Measurements from ENCODE around the gene KLK5. TPM values are rescaled to one million over a fixed set of nuclear protein-coding genes. Genes with fewer than 3 reads are reported as not detected.

Gene KLK5
- total and polyA plus RNA-seq, 2 donors (not counting 1 experiment from before 2014, with no cell fraction given), result not detected

- no peaks in the 10 kb centered on the region for H3K9me3 Mint-ChIP-seq (ENCODE audit: insufficient read depth)
- Histone ChIP-seq H4K20me1 (ENCODE audit: control insufficient read depth, insufficient read depth, low read length, poor library complexity, severe bottlenecking) (no peaks in the 10 kb centered on the region), H3K79me2 (ENCODE audit: control insufficient read depth, insufficient read depth, low read length) (no peaks in the 10 kb centered on the region), H3K27me3 (replicated peaks in 1 of 4; ENCODE audit: control extremely low read depth in 1 of 4, control insufficient read depth in 3 of 4, insufficient read depth in 4 of 4, low read length in 3 of 4) (peaks cover 0 to 59% (median 25%) of the 10 kb centered on the region in 4 experiments), H3K4me3 (ENCODE audit: control extremely low read depth in 1 of 5, extremely low read depth in 1 of 5, insufficient read depth in 1 of 5, low read depth in 2 of 5, low read length in 4 of 5) (no peak overlapping the region), H3K9ac (ENCODE audit: low read length) (no peak overlapping the region), H3K27ac (ENCODE audit: low read length in 2 of 2) (no peak overlapping the region), H3K4me2 (replicated peaks; ENCODE audit: low read depth, low read length, poor library complexity, severe bottlenecking) (peak overlapping the region; percentile 25), H3K36me3 (replicated peaks in 1 of 2; ENCODE audit: control extremely low read depth in 1 of 2, control insufficient read depth in 1 of 2, extremely low read depth in 1 of 2, insufficient read depth in 2 of 2, low read length in 1 of 2) (no peaks in the 10 kb centered on the region), H2AFZ (ENCODE audit: insufficient read depth, low read depth, low read length, poor library complexity, severe bottlenecking) (no peak overlapping the region), H3K9me3 (ENCODE audit: control extremely low read depth in 1 of 3, control insufficient read depth in 2 of 3, insufficient read depth in 1 of 3, low read length in 2 of 3) (peaks cover 0 to 19% (median 0%) of the 10 kb centered on the region in 3 donors), H3K4me1 (ENCODE audit: control insufficient read depth in 2 of 2, insufficient read depth in 2 of 2, low read length in 2 of 2) (peaks cover 10 to 18% of the 10 kb centered on the region in 2 donors)
- CTCF ChIA-PET, result interaction anchor here (1.0 kb wide), 1 partner anchor 9 kb away, joined by 5 read pairs; no protein-coding TSS in a partner anchor
- POLR2A ChIA-PET, result no interaction called here
- no peak overlapping the region for H3K27ac Mint-ChIP-seq
- DNase-seq, result peak; percentile 51
- TF ChIP-seq EZH2 (IDR thresholded peaks at IDR 0.05; ENCODE audit: borderline replicate concordance, insufficient read depth, low read depth, low read length, poor library complexity, severe bottlenecking) (no peak), CTCF (IDR thresholded peaks at IDR 0.05) (no peak)
- ATAC-seq (ENCODE audit: low read depth), result no peak
- WGBS (ENCODE audit: insufficient coverage), result 6% methylated on average over 27 of the region's 29 CpGs
- H3K27me3 Mint-ChIP-seq, result peaks cover 33% of the 10 kb centered on the region
- H3K4me1 Mint-ChIP-seq, result peaks cover 20% of the 10 kb centered on the region
- intact Hi-C loops (cut with micrococcal nuclease), result no loop called here
- no peak overlapping the region for H3K4me3 Mint-ChIP-seq
Observed at GRCh38 chr19:50912727-50913716, 39.8 kb downstream of the KLK5 start.
